Urothelium cell line (cell line): ENCODE results near the gene HDAC1.
A peak's percentile ranks its signal among the peaks of the same experiment; 100 is the strongest.
"Not testable (repeated sequence)": the region's sequence is repeated elsewhere in the genome, so short reads cannot be mapped to it uniquely, and the experiment has no call there.

Source experiments
- DNase-seq: peaks from one replicate; pipeline ENCODE4 v3.0.0; 2011; ENCODE audit warnings: low spot score, mixed read lengths
- FAIRE-seq: peaks from 2 replicates; lab custom pipeline; 2011; peaks lifted over from hg19 to GRCh38; lab: Jason Lieb, UNC

Gene HDAC1

DNA sequence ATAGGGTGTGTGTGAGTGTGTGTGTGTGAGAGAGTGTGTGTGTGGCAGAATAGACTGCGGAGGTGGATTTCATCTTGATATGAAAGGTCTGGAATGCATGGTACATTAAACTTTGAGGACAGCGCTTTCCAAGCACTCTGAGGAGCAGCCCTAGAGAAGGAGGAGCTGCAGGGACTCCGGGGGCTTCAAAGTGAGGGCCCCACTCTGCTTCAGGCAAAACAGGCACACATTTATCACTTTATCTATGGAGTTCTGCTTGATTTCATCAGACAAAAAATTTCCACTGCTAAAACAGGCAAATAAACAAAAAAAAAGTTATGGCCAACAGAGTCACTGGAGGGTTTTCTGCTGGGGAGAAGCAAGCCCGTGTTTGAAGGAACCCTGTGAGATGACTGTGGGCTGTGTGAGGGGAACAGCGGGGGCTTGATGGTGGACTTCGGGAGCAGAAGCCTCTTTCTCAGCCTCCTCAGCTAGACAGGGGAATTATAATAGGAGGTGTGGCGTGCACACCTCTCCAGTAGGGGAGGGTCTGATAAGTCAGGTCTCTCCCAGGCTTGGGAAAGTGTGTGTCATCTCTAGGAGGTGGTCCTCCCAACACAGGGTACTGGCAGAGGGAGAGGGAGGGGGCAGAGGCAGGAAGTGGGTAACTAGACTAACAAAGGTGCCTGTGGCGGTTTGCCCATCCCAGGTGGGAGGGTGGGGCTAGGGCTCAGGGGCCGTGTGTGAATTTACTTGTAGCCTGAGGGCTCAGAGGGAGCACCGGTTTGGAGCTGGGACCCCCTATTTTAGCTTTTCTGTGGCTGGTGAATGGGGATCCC is 18.3 kb upstream of the HDAC1 start:
- FAIRE-seq (peak; percentile 65), DNase-seq (peak; percentile 88)

DNA sequence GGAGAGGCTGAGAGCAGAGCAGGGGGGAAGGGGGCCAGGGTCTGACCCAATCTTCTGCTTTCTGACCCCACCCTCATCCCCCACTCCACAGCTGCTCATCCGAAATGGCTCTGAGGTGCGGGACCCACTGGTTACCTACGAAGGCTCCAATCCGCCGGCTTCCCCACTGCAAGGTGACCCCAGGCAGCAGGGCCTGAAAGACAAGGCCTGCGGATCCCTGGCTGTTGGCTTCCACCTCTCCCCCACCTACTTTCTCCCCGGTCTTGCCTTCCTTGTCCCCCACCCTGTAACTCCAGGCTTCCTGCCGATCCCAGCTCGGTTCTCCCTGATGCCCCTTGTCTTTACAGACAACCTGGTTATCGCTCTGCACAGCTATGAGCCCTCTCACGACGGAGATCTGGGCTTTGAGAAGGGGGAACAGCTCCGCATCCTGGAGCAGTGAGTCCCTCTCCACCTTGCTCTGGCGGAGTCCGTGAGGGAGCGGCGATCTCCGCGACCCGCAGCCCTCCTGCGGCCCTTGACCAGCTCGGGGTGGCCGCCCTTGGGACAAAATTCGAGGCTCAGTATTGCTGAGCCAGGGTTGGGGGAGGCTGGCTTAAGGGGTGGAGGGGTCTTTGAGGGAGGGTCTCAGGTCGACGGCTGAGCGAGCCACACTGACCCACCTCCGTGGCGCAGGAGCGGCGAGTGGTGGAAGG is 17.1 kb upstream of the HDAC1 start:
- FAIRE-seq = peak; percentile 32
- no peak for DNase-seq

GRCh38 chr1:32275424-32275823 is 16.5 kb upstream of the HDAC1 start:
- DNase-seq (no peak), FAIRE-seq (no peak)

DNA sequence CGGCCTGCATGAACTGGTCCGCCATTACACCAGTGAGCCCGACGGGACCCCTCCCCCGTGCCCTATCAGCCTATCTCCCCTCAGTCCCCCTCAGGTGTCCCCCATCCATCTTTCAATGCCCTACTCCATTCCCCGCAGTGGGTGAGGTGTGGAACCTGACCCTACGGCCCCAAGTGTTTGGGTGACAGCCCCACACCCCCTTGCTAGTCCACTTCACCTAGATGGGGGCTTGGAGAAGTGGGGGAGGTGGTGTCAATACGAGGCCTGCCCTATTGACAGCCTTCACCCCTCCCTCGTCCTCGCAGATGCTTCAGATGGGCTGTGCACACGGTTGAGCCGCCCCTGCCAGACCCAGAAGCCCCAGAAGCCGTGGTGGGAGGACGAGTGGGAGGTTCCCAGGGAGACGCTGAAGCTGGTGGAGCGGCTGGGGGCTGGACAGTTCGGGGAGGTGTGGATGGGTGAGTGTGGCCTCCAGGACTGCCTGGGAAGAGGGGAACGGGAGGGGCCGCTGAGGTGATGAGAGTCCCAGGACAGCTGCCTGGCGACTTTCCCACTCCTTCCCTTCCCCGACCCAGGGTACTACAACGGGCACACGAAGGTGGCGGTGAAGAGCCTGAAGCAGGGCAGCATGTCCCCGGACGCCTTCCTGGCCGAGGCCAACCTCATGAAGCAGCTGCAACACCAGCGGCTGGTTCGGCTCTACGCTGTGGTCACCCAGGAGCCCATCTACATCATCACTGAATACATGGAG is 15.7 kb upstream of the HDAC1 start:
- FAIRE-seq = peak; percentile 61

DNA sequence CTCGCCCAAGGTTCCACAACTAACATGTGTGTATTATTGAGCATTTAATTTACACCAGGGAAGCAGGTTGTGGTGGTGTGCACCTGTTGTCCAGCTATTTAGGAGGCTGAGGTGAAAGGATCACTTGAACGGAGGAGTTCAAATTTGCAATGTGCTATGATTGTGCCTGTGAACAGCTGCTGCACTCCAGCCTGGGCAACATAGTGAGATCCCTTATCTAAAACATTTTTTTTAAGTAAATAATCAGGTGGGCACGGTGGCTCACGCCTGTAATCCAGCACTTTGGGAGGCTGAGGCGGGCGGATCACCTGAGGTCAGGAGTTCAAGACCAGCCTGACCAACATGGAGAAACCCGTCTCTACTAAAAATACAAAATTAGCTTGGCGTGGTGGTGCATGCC is 7.1 kb upstream of the HDAC1 start:
- DNase-seq, FAIRE-seq: not testable (repeated sequence)

More for the DNA sequence above, 15.7 kb upstream of the HDAC1 start:
- DNase-seq = no peak

GRCh38 chr1:32285658-32286057 is 6.2 kb upstream of the HDAC1 start:
- FAIRE-seq (no peak), DNase-seq (no peak)

DNA sequence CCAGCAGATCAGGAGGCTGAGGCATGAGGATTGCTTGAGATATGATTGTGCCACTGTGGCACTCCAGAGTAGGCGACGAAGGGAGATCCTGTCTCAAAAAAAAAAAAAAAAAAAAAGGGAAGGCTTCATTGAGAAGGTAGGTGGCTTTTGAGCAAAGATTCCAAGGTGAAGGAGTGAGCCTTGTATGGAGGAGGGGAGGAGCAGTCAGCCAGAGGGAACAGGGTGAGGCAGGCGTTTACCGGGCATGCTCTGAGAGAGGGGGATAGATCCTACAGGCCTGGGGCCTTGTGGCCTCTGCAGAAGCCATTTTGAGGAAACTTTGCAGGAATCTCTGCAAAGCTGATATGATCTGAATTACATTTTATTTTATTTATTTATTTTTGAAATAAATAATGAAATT is 5.1 kb upstream of the HDAC1 start:
- FAIRE-seq (no peak), DNase-seq (no peak)

GRCh38 chr1:32289256-32289655 is 2.6 kb upstream of the HDAC1 start:
- FAIRE-seq = no peak

GRCh38 chr1:32291145-32291707 is 657 bp upstream of the HDAC1 start:
- DNase-seq (peak; percentile 59), FAIRE-seq (no peak)

More at GRCh38 chr1:32289256-32289655, 2.6 kb upstream of the HDAC1 start:
- no peak for DNase-seq

DNA sequence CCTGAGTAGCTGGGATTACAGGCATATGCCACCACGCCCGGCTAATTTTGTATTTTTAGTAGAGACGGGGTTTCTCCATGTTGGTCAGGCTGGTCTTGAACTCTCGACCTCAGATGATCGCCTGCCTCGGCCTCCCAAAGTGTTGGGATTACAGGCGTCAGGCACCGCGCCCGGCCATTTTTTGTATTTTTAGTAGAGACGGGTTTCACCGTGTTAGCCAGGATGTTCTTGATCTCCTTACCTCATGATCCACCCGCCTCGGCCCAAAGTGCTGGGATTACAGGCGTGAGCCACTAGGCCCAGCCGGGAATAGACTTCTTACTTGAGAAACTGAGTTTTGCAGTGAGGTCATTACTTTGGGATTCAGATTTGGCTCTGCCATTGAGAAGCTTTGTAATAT is 6.3 kb downstream of the HDAC1 start:
- FAIRE-seq, DNase-seq: not testable (repeated sequence)

DNA sequence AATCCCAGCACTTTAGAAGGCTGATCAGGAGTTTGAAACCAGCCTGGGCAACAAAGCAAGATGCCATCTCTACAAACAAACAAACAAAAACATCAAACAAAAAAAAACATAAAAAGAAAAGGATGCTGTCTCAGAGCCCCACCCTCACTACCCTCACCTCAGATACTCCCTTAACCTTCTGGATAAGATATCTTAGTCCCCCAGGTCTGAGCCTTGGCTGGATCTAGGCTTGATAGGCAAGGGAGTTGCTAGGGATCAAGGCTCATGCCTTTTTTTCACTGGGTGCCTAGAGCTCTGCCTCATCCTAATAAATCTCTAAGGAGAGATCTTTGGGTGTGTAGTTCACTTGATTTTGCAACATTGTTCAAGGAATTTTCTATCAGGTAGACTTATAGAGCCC is 7.4 kb downstream of the HDAC1 start:
- FAIRE-seq = no peak

GRCh38 chr1:32303358-32303757 is 11.5 kb downstream of the HDAC1 start:
- FAIRE-seq = no peak

More for the DNA sequence above, 7.4 kb downstream of the HDAC1 start:
- no peak for DNase-seq

DNA sequence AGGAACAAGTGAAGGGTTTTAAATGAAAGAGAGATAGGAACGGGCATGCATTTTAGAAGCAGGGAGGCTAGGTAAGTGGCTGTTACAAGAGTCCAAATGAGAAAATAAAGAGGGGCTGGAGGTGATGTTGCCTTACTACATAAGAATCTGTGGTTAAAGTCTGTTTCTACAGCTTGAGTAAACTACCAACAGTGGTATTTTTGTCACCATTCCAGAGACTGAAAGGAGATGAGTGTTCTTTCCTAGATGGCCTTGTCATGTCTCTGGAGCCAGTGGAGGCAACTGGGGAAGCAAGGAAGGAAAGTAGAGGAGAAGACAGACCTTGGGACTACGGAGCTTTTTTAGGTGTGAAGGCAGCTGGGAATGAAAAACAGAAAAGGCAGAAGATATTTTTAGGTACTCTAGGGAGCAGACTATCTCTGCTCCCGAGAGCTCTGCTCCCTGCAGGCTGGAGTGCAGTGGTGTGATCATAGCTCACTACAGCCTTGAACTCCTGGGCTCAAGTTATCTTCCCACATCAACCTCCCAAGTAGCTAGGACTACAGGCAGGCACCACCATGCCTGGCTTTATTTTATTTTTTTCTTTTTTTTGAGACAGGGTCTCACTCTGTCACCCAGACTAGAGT is 12.2 kb downstream of the HDAC1 start:
- FAIRE-seq (no peak), DNase-seq (no peak)

More at GRCh38 chr1:32303358-32303757, 11.5 kb downstream of the HDAC1 start:
- DNase-seq = no peak

GRCh38 chr1:32305310-32305709 is 13.4 kb downstream of the HDAC1 start:
- DNase-seq = no peak
- FAIRE-seq = no peak

DNA sequence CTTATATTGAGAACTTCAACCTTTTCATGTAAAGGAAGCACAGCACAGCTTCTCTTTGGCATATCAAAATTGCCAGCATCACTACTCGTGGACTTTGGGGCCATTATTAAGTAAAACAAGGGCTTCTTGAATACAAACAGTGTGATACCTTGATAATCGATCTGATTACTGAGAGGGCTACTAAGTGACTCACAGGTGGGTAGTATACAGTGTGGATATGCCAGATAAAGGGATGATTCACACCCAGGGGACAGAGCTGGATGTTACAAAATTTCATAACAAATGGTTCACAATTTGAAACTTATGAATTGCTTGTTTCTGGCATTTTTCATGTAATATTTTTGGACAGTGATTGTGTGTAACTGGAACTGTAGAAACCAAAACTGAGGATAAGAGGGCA is 15.4 kb downstream of the HDAC1 start:
- no peak for DNase-seq
- no peak for FAIRE-seq

DNA sequence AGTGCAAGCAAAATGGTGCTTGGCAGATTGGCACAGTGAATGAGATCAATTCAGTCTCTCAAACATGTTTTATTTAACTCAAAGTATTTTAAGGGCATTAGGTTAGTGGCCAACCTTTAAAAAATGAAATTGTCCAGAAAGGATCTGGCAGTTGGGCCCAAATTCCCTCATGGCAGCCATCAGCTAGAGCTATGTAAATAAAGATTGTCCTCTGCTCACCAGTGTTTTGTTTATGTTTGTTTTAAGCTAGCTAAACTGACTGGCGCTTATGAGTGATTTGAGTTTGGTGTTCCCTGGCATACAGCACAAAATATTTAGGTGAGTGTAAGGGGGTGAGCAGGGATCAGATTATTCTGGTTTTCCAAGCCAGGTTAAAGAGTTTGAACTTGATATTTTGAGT is 18.1 kb downstream of the HDAC1 start:
- no peak for FAIRE-seq
- DNase-seq = no peak

DNA sequence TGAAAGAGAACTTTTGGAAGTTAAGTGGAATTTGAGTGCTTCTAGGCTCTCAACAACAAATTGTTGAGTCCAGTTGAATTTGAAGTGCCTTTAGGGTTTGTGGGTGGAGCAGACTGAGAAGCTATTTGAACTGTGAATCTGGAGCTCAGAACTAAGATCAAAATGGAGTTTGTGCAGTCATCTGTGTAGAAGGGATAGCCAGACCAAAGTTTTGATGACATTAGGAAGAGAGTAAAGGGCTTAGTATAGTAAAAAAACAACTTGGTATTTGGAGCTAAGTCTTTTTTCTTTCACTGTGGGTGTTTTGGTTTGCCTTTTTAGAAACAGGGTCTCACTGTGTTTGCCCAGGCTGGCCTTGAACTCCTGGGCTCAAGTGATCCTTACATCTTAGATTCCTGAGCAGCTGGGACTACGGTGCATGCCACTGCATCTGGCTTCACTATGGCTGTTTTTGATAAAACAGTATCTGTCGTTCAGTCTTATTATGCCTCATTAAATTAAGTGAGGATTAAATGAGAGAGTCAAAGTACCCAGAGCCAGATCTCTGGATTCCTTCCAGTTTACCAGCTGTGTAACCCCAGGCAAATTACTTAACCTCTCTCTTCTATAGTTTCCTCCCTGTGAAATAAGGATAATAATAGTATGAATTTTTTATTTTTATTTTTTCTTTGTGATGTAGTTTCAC is 20.0 kb downstream of the HDAC1 start:
- FAIRE-seq (no peak), DNase-seq (no peak)

- FAIRE-seq = no peak
- DNase-seq = no peak
Measured at GRCh38 chr1:32316903-32317277, 25.0 kb downstream of the HDAC1 start.

- FAIRE-seq = no peak
- DNase-seq = no peak
Measured at GRCh38 chr1:32318127-32318869, 26.4 kb downstream of the HDAC1 start.
